Stimulated activated CD8-positive, alpha-beta memory T cell treated with anti-CD3 and anti-CD28 coated beads, Interleukin-15, amount 100 ng/mL, for 24 hours (primary cell): ENCODE results near the gene BDKRB1.

Experiments
- DNase-seq: peaks from one replicate; pipeline ENCODE4 v3.0.0-alpha.2; 2020; ENCODE audit warnings: low read depth

BDKRB1 gene

GRCh38 chr14:96255501-96256366, at the start of gene BDKRB1:
TSS of gene BDKRB1 (plus strand) at chr14:96256210. CDS start at chr14:96263683, 7,473 bp downstream.
- DNase-seq: no peak

GRCh38 chr14:96206461-96206860, 49.5 kb upstream of the BDKRB1 start:
- no peak for DNase-seq

- no peak for DNase-seq
Observed at GRCh38 chr14:96207686-96208085, 48.3 kb upstream of the BDKRB1 start.

DNA sequence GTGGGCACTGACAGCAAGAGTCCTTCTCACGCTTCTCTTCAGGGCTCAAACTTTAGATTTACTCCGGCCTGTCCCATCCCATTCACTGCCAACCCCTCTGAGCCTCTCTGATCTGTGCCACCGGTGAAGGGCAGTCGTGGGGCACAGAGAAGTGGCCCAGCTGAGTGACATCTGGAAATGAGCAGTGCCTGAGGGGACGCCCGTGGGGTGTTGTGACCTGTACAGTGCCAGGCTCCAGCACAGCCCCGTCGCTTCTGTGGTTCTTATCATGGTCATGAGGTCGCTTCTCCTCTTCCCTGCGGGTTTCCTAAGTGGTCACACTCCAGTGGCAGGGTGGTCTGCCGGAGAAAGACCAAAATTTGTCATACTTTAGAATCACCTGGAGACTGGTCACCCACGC, 47.3 kb upstream of the BDKRB1 start:
- no peak for DNase-seq

DNA sequence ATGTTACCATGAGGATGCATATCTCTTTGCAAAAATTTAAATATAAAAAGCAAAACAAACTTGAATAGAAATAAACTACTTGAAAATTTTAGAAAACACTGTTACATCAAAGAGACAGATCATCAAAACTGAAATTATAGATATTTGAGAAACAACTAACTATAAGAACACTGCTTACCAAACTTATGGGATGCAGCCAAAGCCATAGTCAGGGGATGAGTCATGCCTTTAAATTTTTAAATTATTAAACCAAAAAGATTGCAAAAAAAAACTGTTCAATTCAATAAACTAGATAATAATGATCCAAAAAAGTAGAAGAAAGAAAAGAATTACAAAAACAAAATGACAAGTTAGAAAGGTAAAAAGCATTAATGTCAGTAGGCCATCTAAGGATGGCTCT, 43.9 kb upstream of the BDKRB1 start:
- no peak for DNase-seq

- DNase-seq: no peak
Observed at GRCh38 chr14:96212896-96213295, 43.1 kb upstream of the BDKRB1 start.

GRCh38 chr14:96213871-96214465, 42.0 kb upstream of the BDKRB1 start:
- no peak for DNase-seq

DNA sequence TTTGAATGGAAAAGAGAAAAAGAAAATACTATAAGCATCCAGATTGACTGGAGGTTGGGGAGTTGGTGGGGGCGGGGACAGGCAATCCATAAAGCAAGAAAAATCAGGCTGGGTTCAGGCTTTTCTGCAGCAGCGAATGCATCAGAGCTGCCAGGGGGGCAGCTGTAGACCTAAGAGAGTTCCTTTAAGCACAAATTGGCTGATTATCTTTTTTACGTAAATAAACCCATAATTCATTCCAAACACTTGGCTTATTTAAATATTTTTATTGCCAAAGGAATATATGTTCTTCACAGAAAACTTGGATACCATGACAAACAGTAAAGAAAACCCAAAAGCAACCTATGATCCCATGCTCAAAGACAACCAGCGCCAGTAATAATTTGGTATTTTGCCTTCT, 41.2 kb upstream of the BDKRB1 start:
- DNase-seq: no peak

DNA sequence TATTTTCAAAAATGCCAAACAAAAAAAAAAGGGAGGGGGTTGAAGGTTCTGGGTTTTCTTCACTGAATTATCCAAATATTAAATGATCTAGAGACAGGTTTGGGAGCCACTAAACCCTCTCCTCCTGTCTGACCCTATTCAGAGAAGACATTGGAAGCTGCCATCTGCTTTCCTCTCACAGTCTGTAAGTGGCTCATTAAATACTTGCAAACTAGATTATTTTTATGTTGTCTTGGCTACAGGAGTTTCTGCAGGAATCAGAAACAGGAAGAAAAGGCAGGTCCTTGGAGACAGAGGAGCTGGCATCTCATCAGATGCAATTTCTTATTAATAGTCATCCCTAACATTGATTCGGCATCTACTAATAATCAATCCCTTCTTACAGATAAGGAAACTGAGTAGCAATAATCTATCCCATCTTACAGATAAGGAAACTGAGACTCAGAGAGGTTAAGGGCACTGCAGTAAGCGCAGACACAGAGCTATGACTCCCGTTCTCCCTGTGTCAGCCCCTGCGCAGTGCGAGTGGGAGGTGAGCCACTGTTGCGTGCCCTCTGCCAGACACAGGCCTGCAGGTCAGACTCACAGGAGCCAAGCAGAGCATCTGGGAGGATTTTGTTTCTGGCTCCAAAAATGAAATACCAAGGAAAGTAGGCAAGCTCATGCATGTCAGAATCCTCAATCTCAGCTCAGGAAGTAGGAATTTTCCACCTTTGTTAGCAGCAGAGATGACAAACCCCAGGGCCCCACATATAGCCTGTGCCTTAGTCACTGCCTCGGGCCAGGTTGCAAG, 40.4 kb upstream of the BDKRB1 start:
- no peak for DNase-seq

DNA sequence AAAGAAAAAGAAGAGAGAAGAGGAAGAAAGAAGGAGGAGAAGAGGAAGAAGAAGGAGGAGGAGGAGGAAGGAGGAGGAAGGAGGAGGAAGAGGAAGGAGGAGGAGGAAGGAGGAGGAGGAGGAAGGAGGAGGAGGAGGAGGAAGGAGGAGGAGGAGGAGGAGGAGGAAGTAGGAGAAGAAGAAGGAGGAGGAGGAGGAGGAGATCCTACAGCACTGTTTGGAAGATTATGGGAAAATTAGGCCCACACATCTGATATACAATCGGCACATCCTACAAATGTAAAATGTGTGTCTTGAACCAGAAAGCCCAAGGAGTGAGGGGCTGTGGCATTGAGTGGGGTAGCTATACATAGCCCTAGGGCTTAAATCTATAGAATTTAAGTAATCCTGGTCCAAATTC, 39.4 kb upstream of the BDKRB1 start:
- no peak for DNase-seq

DNA sequence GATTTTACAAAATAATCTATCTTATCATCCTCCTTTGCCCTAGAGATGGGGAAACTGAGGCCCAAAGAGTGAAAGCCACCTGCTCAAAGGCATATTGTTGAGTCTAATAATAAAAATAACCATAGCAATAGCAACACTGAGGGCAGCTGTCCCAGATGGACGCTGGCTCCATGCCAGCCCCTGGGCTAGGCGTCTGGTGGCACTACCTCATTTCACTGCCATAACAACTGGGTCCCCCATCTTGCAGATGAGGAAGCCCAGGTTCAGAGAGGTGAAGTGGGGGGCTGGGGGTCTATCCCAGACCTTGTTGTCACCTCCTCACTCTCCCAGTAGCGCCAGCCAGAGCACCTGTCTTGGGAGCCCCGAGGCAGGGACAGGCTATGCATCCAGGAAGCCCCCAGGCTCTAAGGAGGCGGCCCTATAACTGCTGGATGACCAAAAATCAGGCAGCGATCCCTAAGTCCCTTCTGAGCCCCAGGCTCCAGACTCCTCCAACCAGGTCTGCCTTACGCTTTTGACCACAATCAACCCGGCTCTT, 38.6 kb upstream of the BDKRB1 start:
- DNase-seq: no peak

DNA sequence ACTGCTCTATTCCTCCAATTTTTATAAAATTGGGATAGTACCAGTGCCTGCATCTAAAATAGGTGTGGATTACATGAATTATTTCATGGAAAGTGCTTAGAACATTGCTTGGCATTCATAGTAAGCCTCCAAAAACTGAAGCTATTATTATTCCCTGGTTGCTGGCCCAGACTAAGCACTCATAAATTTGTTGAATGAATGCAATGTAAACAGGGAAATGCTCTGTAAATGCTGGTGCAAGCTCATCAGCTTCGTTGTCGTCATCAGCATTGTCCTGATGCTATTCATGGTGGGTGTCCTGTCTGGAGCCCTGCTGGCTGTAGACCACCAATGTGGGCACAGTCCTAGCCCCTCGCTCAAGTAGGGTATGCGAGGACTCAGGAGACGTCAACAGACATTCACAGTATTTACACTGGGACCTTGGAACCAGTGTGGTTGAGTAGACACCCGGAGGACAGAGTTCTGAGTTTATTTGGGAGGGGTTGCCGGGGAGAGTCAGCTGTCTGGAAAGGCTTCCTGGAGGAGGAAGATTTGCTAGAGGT, 34.8 kb upstream of the BDKRB1 start:
- DNase-seq: no peak

- no peak for DNase-seq
Observed at GRCh38 chr14:96221841-96222240, 34.2 kb upstream of the BDKRB1 start.

GRCh38 chr14:96224480-96225096, 31.4 kb upstream of the BDKRB1 start:
- no peak for DNase-seq

GRCh38 chr14:96225213-96225612, 30.8 kb upstream of the BDKRB1 start:
- no peak for DNase-seq

DNA sequence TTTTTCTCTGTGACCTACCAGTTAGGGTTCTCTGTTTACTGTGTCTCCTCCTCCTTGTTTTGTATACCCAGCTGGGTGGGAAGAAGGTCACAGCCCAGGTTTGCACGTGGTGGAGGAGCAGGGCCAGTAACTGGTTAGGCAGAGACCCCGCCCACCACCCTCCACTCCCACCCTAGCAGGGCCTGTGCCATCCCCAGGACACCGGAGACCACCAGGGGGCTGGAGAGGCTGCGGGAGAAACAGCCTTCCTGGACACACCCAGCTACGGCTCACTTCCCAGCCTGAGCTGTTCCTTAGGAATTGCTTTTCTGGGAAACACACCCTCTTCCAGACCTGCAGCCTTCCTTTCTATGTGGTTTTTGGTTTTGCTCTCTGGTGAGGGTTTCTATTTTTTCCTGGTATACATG, 30.3 kb upstream of the BDKRB1 start:
- no peak for DNase-seq

DNA sequence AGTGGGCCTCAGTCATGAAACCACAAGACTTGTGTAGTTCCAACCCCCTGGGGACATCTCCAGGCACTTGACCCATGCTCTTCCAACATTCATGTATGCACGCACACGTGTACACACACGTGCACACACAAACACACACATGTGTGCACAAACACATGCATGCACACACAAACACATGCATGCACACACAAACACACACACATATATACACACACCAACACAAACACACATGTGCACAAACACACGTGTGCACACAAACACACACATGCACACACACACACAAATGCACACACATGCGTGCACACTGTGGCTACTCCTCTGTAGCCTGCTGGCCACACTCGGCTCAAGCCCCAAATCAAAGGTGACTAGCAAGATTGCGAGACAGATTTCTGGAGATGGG, 28.6 kb upstream of the BDKRB1 start:
- DNase-seq: no peak

DNA sequence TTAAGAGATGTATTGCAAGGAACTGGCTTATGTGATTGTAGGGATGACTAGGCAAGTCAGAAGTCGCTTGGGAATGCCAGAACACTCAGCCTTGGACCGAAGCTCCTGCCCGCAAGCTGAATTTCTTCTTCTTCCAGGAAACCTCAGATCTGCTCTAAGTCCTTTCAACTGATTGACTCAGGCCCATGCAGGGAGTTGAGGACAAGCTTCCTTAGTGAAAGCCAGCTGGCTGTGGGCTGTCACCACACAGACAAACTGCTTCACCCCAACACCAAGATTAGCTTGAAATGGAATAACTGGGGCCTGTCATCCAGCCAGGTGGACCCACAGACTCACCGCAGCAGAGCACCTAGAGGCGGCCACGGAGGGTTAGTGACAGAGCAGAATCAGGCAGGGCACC, 26.7 kb upstream of the BDKRB1 start:
- DNase-seq: no peak

- DNase-seq: no peak
Observed at GRCh38 chr14:96231056-96231455, 25.0 kb upstream of the BDKRB1 start.

DNA sequence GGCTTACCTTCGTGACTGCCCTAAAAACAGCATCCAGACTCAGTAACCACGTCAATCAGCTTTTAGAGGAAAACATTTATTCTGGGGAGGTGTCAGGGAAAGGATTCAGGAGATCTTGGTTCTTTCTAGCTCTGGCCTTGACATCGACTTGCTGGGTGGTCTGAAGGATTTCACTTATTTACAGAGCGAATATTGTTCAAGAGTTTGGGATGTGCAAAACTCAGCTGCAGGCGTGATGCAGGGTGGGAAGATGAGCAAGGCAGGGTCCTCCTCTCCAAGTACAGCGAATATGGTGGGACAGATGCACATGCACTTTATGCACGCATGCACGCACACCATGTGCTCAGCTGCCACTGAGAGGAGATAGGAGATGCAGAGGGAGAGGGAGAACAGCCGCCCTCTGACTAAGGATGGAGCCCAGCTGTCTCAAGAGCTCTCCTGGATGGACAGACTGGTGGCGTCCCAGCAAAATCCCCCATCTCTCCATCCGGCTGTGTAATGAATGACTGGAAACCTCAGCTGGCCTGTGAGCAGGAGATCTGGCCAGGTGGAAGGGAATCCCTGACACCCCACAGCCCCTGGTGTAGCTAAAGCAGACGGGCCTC, 24.4 kb upstream of the BDKRB1 start:
- DNase-seq: no peak

- DNase-seq: no peak
Observed at GRCh38 chr14:96232506-96232905, 23.5 kb upstream of the BDKRB1 start.
